ENCODE data around the gene LRFN4. TPM values are rescaled to one million over a fixed set of nuclear protein-coding genes. Genes with fewer than 3 reads are reported as not detected.

Gene LRFN4
- total RNA-seq, 3 donors from 2014 or later (not counting 1 experiment from before 2014, with no cell fraction given): 1.2 to 3.4 (median 2.0) TPM

GRCh38 chr11:66906061-66906733, 49.3 kb downstream of the LRFN4 start:
- intact Hi-C loops (cut with micrococcal nuclease): no loop called here
- Histone ChIP-seq H3K27me3 (ENCODE audit: control insufficient read depth, insufficient read depth, low read length) (no peaks in the 10 kb centered on the region), H3K27ac (ENCODE audit: low read length) (no peak overlapping the region), H3K36me3 (ENCODE audit: control insufficient read depth, insufficient read depth, low read length) (no peaks in the 10 kb centered on the region), H3K4me1 (ENCODE audit: control insufficient read depth, insufficient read depth, low read length) (no peaks in the 10 kb centered on the region), H3K9me3 (ENCODE audit: control insufficient read depth, insufficient read depth, low read length) (no peaks in the 10 kb centered on the region), H3K4me3 (ENCODE audit: low read length) (no peak overlapping the region)
- no peak overlapping the region for H3K4me3 Mint-ChIP-seq
- no peak for TF ChIP-seq CTCF (IDR thresholded peaks at IDR 0.05)
- H3K9me3 Mint-ChIP-seq: no peaks in the 10 kb centered on the region
- no peak overlapping the region for H3K27ac Mint-ChIP-seq
- WGBS (ENCODE audit: insufficient coverage): 87% methylated on average over 14 of the region's 14 CpGs
- no peak for ATAC-seq
- DNase-seq: no peak
- no peaks in the 10 kb centered on the region for H3K36me3 Mint-ChIP-seq
- no peaks in the 10 kb centered on the region for H3K4me1 Mint-ChIP-seq
- H3K27me3 Mint-ChIP-seq (ENCODE audit: low read depth in 2 of 2): peaks cover 0 to under 1% of the 10 kb centered on the region in 2 donors

- no peak for ATAC-seq
- Mint-ChIP-seq H3K27me3 (ENCODE audit: low read depth in 2 of 2) (no peaks in the 10 kb centered on the region), H3K36me3 (no peaks in the 10 kb centered on the region), H3K4me3 (no peak overlapping the region), H3K4me1 (no peaks in the 10 kb centered on the region), H3K27ac (no peak overlapping the region), H3K9me3 (no peaks in the 10 kb centered on the region)
- no peaks in the 10 kb centered on the region for H3K27me3 ChIP-seq (ENCODE audit: control insufficient read depth, insufficient read depth, low read length)
- no peak overlapping the region for H3K4me3 ChIP-seq (ENCODE audit: low read length)
- no peak for DNase-seq
- no peak for TF ChIP-seq CTCF (IDR thresholded peaks at IDR 0.05)
- no peaks in the 10 kb centered on the region for H3K4me1 ChIP-seq (ENCODE audit: control insufficient read depth, insufficient read depth, low read length)
- no peaks in the 10 kb centered on the region for H3K36me3 ChIP-seq (ENCODE audit: control insufficient read depth, insufficient read depth, low read length)
- 92% methylated on average over 9 of the region's 9 CpGs for WGBS (ENCODE audit: insufficient coverage)
- no peaks in the 10 kb centered on the region for H3K9me3 ChIP-seq (ENCODE audit: control insufficient read depth, insufficient read depth, low read length)
- no peak overlapping the region for H3K27ac ChIP-seq (ENCODE audit: low read length)
- intact Hi-C loops (cut with micrococcal nuclease): no loop called here
Measured at GRCh38 chr11:66907751-66908630, 51.1 kb downstream of the LRFN4 start.

- Mint-ChIP-seq H3K4me1 (no peaks in the 10 kb centered on the region), H3K4me3 (no peak overlapping the region), H3K27me3 (ENCODE audit: low read depth in 2 of 2) (no peaks in the 10 kb centered on the region), H3K9me3 (no peaks in the 10 kb centered on the region), H3K36me3 (no peaks in the 10 kb centered on the region), H3K27ac (no peak overlapping the region)
- no peaks in the 10 kb centered on the region for H3K4me1 ChIP-seq (ENCODE audit: control insufficient read depth, insufficient read depth, low read length)
- TF ChIP-seq CTCF (IDR thresholded peaks at IDR 0.05): no peak
- H3K4me3 ChIP-seq (ENCODE audit: low read length): no peak overlapping the region
- ATAC-seq (no peak), DNase-seq (no peak)
- H3K9me3 ChIP-seq (ENCODE audit: control insufficient read depth, insufficient read depth, low read length): no peaks in the 10 kb centered on the region
- no peak overlapping the region for H3K27ac ChIP-seq (ENCODE audit: low read length)
- H3K27me3 ChIP-seq (ENCODE audit: control insufficient read depth, insufficient read depth, low read length): no peaks in the 10 kb centered on the region
- WGBS (ENCODE audit: insufficient coverage): 90% methylated on average over 8 of the region's 8 CpGs
- no peaks in the 10 kb centered on the region for H3K36me3 ChIP-seq (ENCODE audit: control insufficient read depth, insufficient read depth, low read length)
- intact Hi-C loops (cut with micrococcal nuclease): no loop called here
Measured at GRCh38 chr11:66909181-66909580, 52.3 kb downstream of the LRFN4 start.

All from natural killer cell (primary cell).